B cell (primary cell): Measurements from ENCODE around the gene SLC15A4. TPM values are rescaled to one million over a fixed set of nuclear protein-coding genes. Genes with fewer than 3 reads are reported as not detected.

Experiments
- ATAC-seq: fragments of 200-7000 bp; cut with Tn5 transposase; one replicate; pipeline ENCODE4 v1.10.0; 2021; ENCODE audit warnings: low read depth, mild to moderate bottlenecking, moderate number of reproducible peaks, moderate library complexity
- CTCF ChIA-PET: fragments of 350-600 bp; sonication (Branson Sonifier 250); formaldehyde crosslinking; loops from one replicate; lab custom pipeline; 2021; ENCODE audit warnings: antibody characterized with exemption, inconsistent platforms; lab: Charles Lee
- POLR2A ChIA-PET: fragments of 350-600 bp; sonication (Branson Sonifier 250); formaldehyde crosslinking; loops from one replicate; lab custom pipeline; 2021; ENCODE audit warnings: antibody characterized with exemption; lab: Charles Lee
- DNase-seq: peaks from one replicate; pipeline ENCODE4 v3.0.0; 2013
- H2AFZ ChIP-seq: 2 replicates; pipeline ENCODE4 v1.6.1; 2012; ENCODE audit warnings: mild to moderate bottlenecking, low read depth, low read length; ENCODE audit not compliant: insufficient read depth, poor library complexity, severe bottlenecking
- H3K27ac ChIP-seq, 2 donors: 1 replicate in 1 of 2; 2 replicates in 1 of 2; pipeline ENCODE4 v1.5.1; 2012 to 2013; ENCODE audit warnings: low read length in 2 of 2, mild to moderate bottlenecking in 2 of 2, moderate library complexity in 1 of 2
- H3K27me3 ChIP-seq, 4 experiments: fragments of 200-600 bp in 1 of 4; sonication (generic) in 1 of 4; replicated peaks in 1 of 4; 1 replicate in 2 of 4; 2 replicates in 2 of 4; pipeline versions ENCODE4 v1.6.1 to v1.7.0; 2013 to 2016; ENCODE audit warnings: low read length in 3 of 4, mild to moderate bottlenecking in 2 of 4, mixed read lengths in 1 of 4, moderate library complexity in 1 of 4; ENCODE audit not compliant: insufficient read depth in 4 of 4, control insufficient read depth in 3 of 4; ENCODE audit errors: control extremely low read depth in 1 of 4
- H3K36me3 ChIP-seq, 2 experiments: replicated peaks in 1 of 2; 1 replicate in 1 of 2; 2 replicates in 1 of 2; pipeline versions ENCODE4 v1.6.1 to v1.7.1; 2013; ENCODE audit warnings: low read length in 1 of 2; ENCODE audit not compliant: insufficient read depth in 2 of 2, control insufficient read depth in 1 of 2; ENCODE audit errors: control extremely low read depth in 1 of 2, extremely low read depth in 1 of 2
- H3K4me1 ChIP-seq, 2 donors: fragments of 200-600 bp in 1 of 2; sonication (generic) in 1 of 2; 1 replicate in 1 of 2; 2 replicates in 1 of 2; pipeline versions ENCODE4 v1.5.1 to v1.6.1; 2013 to 2017; ENCODE audit warnings: low read length in 2 of 2; ENCODE audit not compliant: control insufficient read depth in 2 of 2, insufficient read depth in 2 of 2
- H3K4me2 ChIP-seq: replicated peaks from 2 replicates; pipeline ENCODE3; 2012; ENCODE audit warnings: mild to moderate bottlenecking, low read depth, low read length; ENCODE audit not compliant: poor library complexity, severe bottlenecking
- H3K4me3 ChIP-seq, 5 experiments: fragments of 200-600 bp in 1 of 5; sonication (generic) in 1 of 5; 1 replicate in 3 of 5; 2 replicates in 2 of 5; pipeline versions ENCODE4 v1.5.1 to v1.7.0; 2011 to 2016; ENCODE audit warnings: low read length in 4 of 5, mild to moderate bottlenecking in 4 of 5, low read depth in 2 of 5, control low read depth in 1 of 5, moderate library complexity in 1 of 5; ENCODE audit not compliant: insufficient read depth in 1 of 5; ENCODE audit errors: control extremely low read depth in 1 of 5, extremely low read depth in 1 of 5
- H3K79me2 ChIP-seq: fragments of 200-600 bp; sonication (generic); one replicate; pipeline ENCODE4 v1.6.0; 2016; ENCODE audit warnings: low read length; ENCODE audit not compliant: control insufficient read depth, insufficient read depth
- H3K9ac ChIP-seq: fragments of 200-600 bp; sonication (generic); 2 replicates; pipeline ENCODE4 v1.6.1; 2017; ENCODE audit warnings: mild to moderate bottlenecking, low read length, moderate library complexity
- H3K9me3 ChIP-seq, 3 donors: one replicate each; pipeline versions ENCODE4 v1.6.1 to v1.7.1; 2013; ENCODE audit warnings: low read length in 2 of 3; ENCODE audit not compliant: control insufficient read depth in 2 of 3, insufficient read depth in 1 of 3; ENCODE audit errors: control extremely low read depth in 1 of 3
- H4K20me1 ChIP-seq: 2 replicates; pipeline ENCODE4 v1.6.0; 2012; ENCODE audit warnings: mild to moderate bottlenecking, low read length; ENCODE audit not compliant: insufficient read depth, control insufficient read depth, poor library complexity, severe bottlenecking
- H3K27ac Mint-ChIP-seq: one replicate; pipeline ENCODE4 v1.8.0; 2021; ENCODE audit warnings: mixed read lengths
- H3K27me3 Mint-ChIP-seq: one replicate; pipeline ENCODE4 v1.8.0; 2021; ENCODE audit warnings: mixed read lengths
- H3K4me1 Mint-ChIP-seq: one replicate; pipeline ENCODE4 v1.8.0; 2021; ENCODE audit warnings: mixed read lengths
- H3K4me3 Mint-ChIP-seq: one replicate; pipeline ENCODE4 v1.8.0; 2021; ENCODE audit warnings: mixed read lengths
- H3K9me3 Mint-ChIP-seq: one replicate; pipeline ENCODE4 v1.8.0; 2022; ENCODE audit warnings: mixed read lengths; ENCODE audit not compliant: insufficient read depth
- CTCF ChIP-seq: fragments of 200-600 bp; IDR thresholded peaks from one replicate; pipeline ENCODE4 v1.8.0; 2022; ENCODE audit warnings: antibody characterized with exemption, mild to moderate bottlenecking
- EZH2 ChIP-seq: IDR thresholded peaks from 2 replicates; pipeline ENCODE4 v1.6.1; 2012; ENCODE audit warnings: borderline replicate concordance, low read depth, mild to moderate bottlenecking, moderate library complexity, low read length; ENCODE audit not compliant: insufficient read depth, poor library complexity, severe bottlenecking
- WGBS: methylation state at CpG from one replicate; pipeline ENCODE4 v1.1.5; 2013; ENCODE audit warnings: missing lambda C conversion rate; ENCODE audit not compliant: insufficient coverage; 5-methylcytosine and 5-hydroxymethylcytosine counted together
- intact Hi-C: fragments of 100-400 bp; cut with micrococcal nuclease; formaldehyde crosslinking; loops from one replicate; pipeline ENCODE4 v1.10.0; 2022
- polyA plus RNA-seq: library from polyadenylated mRNA; depleted of rRNA; stranded (reverse); fragments of >200 nt; gene quantifications from 2 replicates; pipeline ENCODE4 v1.2.3, GENCODE V29; 2012
- total RNA-seq, 2 donors: library from RNA; stranded (reverse); fragments of 120-200 nt in 1 of 2; gene quantifications; 1 replicate in 1 of 2; 2 replicates in 1 of 2; pipeline versions ENCODE4 v1.2.3 to v1.2.4, GENCODE V29; 2013 to 2022

SLC15A4 gene
- total and polyA plus RNA-seq, 2 donors (not counting 1 experiment from before 2014, with no cell fraction given), result 48.9 to 67.2 TPM

- H3K27ac Mint-ChIP-seq, result peak overlapping the region; percentile 82
- POLR2A ChIA-PET, result interaction anchor here (0.7 to 4.3 kb wide), 4 partner anchors 12 to 23 kb away, joined by 3 to 47 read pairs (median 4); no protein-coding TSS in a partner anchor
- no peak for TF ChIP-seq EZH2
- no peak for TF ChIP-seq CTCF
- H3K27ac ChIP-seq, result peak overlapping the region; percentile 53 to 92
- intact Hi-C loops, result loop anchor here (1.0 kb wide), 1 partner anchor 8 kb away; no protein-coding TSS in a partner anchor
- H3K4me3 ChIP-seq, result no peak overlapping the region
- peak overlapping the region; percentile 58 for H3K4me2 ChIP-seq
- peaks cover 85% of the 10 kb centered on the region for H3K4me1 Mint-ChIP-seq
- peaks cover 59% of the 10 kb centered on the region for H4K20me1 ChIP-seq
- peaks cover 0 to 33% of the 10 kb centered on the region in 2 experiments for H3K36me3 ChIP-seq
- peak overlapping the region; percentile 57 for H3K4me3 Mint-ChIP-seq
- no peaks in the 10 kb centered on the region for H3K27me3 Mint-ChIP-seq
- ATAC-seq, result peak; percentile 26
- WGBS, result 64% methylated on average over 2 of the region's 13 CpGs
- H3K9me3 ChIP-seq, result no peaks in the 10 kb centered on the region
- peaks cover 82 to 94% of the 10 kb centered on the region in 2 donors for H3K4me1 ChIP-seq
- H3K79me2 ChIP-seq, result peaks cover 100% of the 10 kb centered on the region
- no peaks in the 10 kb centered on the region for H3K27me3 ChIP-seq
- no peaks in the 10 kb centered on the region for H3K9me3 Mint-ChIP-seq
- CTCF ChIA-PET, result interaction anchor here (0.9 to 4.3 kb wide), 4 partner anchors 12 to 24 kb away, joined by 3 to 65 read pairs (median 12); no protein-coding TSS in a partner anchor
- H2AFZ ChIP-seq, result peak overlapping the region; percentile 41
- peak; percentile 67 for DNase-seq
- peak overlapping the region; percentile 24 for H3K9ac ChIP-seq
These were observed 5.4 kb downstream of the SLC15A4 start for GRCh38 chr12:128818065-128819022.
